ENCODE results near the gene MAP2K5.

GRCh38 chr15:67816668-67817067 lies 274.2 kb downstream of the MAP2K5 start:
- TF ChIP-seq CTCF (IDR thresholded peaks at IDR 0.05) = no peak
- no peak for TF ChIP-seq ZFX (IDR thresholded peaks at IDR 0.05; ENCODE audit: borderline replicate concordance)
